Measurements from ENCODE around the gene SP6. TPM values are rescaled to one million over a fixed set of nuclear protein-coding genes. Genes with fewer than 3 reads are reported as not detected.

SP6 gene
- total RNA-seq, 4 donors from 2014 or later, result under 0.01 to 0.71 (median 0.25) TPM

DNA sequence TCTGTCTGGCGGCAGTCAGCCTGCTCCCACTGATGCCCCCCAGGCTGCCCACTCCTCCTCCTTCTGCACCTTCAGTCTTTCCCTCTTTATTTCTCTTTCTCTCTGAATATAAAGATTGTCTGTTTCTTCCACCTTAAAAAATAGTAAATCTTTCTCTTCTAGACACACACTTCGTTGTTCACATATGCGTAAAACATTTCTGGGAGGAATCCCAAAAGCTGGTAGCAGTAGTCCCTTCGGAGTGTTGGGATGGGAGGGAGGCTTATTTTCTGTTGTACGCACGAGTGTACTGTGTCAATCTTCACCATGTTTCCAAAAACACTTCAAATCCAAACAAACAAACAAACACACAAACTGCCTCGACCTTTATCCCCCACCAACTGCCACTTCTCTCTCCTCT, 39.3 kb downstream of the SP6 start:
- Histone ChIP-seq H3K27ac (replicated peaks in 1 of 4) (no peak overlapping the region), H3K27me3 (no peaks in the 10 kb centered on the region), H3K4me1 (peaks cover 0 to 16% (median 0%) of the 10 kb centered on the region in 4 donors), H3K36me3 (peaks cover 0 to 91% (median 83%) of the 10 kb centered on the region in 4 donors), H3K9me3 (no peaks in the 10 kb centered on the region), H3K4me3 (no peak overlapping the region)
- no peak for TF ChIP-seq POLR2AphosphoS5 (IDR thresholded peaks at IDR 0.05)
- TF ChIP-seq, protein P1, sequence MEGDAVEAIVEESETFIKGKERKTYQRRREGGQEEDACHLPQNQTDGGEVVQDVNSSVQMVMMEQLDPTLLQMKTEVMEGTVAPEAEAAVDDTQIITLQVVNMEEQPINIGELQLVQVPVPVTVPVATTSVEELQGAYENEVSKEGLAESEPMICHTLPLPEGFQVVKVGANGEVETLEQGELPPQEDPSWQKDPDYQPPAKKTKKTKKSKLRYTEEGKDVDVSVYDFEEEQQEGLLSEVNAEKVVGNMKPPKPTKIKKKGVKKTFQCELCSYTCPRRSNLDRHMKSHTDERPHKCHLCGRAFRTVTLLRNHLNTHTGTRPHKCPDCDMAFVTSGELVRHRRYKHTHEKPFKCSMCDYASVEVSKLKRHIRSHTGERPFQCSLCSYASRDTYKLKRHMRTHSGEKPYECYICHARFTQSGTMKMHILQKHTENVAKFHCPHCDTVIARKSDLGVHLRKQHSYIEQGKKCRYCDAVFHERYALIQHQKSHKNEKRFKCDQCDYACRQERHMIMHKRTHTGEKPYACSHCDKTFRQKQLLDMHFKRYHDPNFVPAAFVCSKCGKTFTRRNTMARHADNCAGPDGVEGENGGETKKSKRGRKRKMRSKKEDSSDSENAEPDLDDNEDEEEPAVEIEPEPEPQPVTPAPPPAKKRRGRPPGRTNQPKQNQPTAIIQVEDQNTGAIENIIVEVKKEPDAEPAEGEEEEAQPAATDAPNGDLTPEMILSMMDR (IDR thresholded peaks at IDR 0.05), result no peak
- TF ChIP-seq EP300 (IDR thresholded peaks at IDR 0.05), result no peak
- no peak for TF ChIP-seq POLR2A (IDR thresholded peaks at IDR 0.05; ENCODE audit: low read depth)
- intact Hi-C loops (cut with DNase I), result no loop called here
- DNase-seq (ENCODE audit: extremely low spot score), result no peak
- WGBS, result 57% methylated on average over 7 of the region's 7 CpGs

DNA sequence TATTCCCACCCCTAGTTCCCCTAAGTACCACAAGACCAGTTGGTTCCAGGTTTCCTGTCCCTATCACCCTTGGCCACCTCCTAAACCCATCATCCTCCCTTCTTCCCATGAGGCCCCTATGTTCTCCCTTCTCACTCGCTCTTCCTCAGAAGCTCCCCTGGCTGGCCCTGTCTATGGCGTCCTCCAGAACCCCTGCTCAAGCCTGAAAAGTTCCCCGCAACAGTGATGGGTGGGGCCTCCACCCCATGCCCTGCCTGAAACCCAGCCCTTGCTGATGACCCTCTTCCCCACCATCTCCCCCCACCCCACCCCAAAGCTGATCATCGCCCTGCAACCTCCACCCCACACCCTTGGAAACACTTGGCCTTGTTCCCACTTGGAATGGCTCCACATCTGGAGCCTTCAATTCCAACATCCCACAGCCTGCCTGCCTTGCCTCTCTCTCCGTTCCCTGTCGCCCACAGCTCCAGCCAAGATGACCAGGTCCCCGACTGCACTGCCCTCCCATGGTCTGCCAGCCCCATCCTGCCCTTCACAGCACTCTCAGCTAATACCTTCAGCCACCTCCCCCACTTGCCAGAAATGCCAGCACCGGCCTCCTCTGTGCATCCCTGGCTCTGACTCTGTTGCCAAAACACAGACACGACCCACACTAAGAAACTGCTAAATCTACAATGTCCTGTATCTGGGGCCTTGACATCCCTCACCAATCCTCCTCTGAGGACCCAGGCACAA, 39.9 kb downstream of the SP6 start:
- Histone ChIP-seq H3K4me1 (peaks cover 0 to 16% (median 0%) of the 10 kb centered on the region in 4 donors), H3K4me3 (no peak overlapping the region), H3K9me3 (no peaks in the 10 kb centered on the region), H3K27ac (replicated peaks in 1 of 4) (no peak overlapping the region), H3K27me3 (no peaks in the 10 kb centered on the region), H3K36me3 (peaks cover 0 to 84% (median 78%) of the 10 kb centered on the region in 4 donors)
- intact Hi-C loops (cut with DNase I), result no loop called here
- WGBS, result 90% methylated on average over 6 of the region's 9 CpGs
- DNase-seq (ENCODE audit: extremely low spot score), result no peak
- TF ChIP-seq EP300 (IDR thresholded peaks at IDR 0.05) (no peak), POLR2AphosphoS5 (IDR thresholded peaks at IDR 0.05) (no peak), POLR2A (IDR thresholded peaks at IDR 0.05; ENCODE audit: low read depth) (no peak)
- TF ChIP-seq, protein P1 (IDR thresholded peaks at IDR 0.05), result no peak

DNA sequence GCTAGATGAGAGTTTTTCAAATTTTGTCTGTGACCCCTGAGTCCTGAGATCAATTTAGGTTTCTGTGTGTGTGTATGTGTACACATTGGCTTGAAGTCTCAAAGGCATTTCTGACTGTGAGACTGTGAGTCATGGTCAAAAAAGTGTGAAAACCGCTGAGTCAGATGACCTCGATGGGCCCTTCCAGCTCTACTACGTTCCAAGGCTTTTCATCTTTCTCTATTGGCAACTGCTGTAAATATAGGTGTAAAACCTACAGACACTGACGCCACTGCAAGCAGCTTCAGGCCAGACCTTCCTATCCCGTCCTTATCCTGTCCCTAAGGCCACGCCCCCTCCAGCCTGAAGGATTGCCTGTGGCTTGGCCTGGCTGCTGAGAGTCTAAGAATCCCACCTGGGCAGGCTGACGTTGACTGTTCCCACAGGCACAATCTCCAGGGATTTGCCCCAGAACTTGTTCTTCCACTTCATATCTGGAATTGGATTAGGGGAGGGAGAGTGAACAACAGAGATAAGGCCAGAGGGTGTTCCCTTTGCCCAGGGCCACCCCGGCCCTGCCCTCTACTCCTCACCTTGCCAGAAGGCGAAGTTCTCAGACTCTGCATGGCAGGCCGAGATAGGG, 40.7 kb downstream of the SP6 start:
- H3K27ac ChIP-seq (replicated peaks in 1 of 4), result no peak overlapping the region
- WGBS, result 45% methylated on average over 6 of the region's 10 CpGs
- H3K36me3 ChIP-seq, result peaks cover 0 to 77% (median 71%) of the 10 kb centered on the region in 4 donors
- no peaks in the 10 kb centered on the region for H3K9me3 ChIP-seq
- no peak for DNase-seq (ENCODE audit: extremely low spot score)
- TF ChIP-seq, protein P1 (IDR thresholded peaks at IDR 0.05), result no peak
- no peak for TF ChIP-seq EP300 (IDR thresholded peaks at IDR 0.05)
- TF ChIP-seq POLR2A (IDR thresholded peaks at IDR 0.05; ENCODE audit: low read depth), result no peak
- no peak for TF ChIP-seq POLR2AphosphoS5 (IDR thresholded peaks at IDR 0.05)
- H3K27me3 ChIP-seq, result no peaks in the 10 kb centered on the region
- intact Hi-C loops (cut with DNase I), result no loop called here
- no peak overlapping the region for H3K4me3 ChIP-seq
- H3K4me1 ChIP-seq, result peaks cover 0 to 16% (median 0%) of the 10 kb centered on the region in 4 donors

DNA sequence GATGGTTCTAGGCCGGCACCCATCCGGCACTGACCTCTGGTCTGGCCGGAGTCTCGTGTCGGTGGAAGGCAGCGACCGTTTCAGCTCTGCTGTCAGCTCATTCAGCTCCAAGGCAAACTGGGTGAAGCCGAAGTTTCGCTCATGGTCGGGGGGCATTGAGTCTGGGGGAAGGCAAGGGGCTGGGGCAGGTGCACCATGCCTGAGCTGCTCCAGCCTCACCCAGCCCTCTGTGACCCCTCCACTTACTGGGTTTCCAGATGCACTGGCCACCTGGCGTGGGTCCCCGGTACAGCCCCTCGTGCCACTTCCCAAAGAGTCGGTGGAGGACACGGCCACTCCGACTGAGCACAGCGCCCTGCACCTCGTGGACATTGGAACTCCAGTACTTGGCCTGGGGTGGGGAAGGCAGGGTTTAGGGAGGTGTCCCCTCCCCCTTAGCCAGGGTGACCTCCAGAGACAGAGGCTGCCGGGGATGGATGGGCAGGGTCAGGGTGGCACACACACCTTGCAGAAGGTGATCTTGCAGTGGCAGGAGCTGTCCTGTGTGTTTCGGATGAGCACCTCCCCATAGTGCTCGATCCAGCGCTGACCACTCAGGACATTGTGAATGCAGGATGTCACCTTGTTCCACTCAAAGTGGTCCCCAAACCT, 42.0 kb downstream of the SP6 start:
- intact Hi-C loops (cut with DNase I), result loop anchor here (10.0 kb wide), 1 partner anchor 144 kb away; no protein-coding TSS in a partner anchor

More for the DNA sequence above, 42.0 kb downstream of the SP6 start:
- H3K27ac ChIP-seq (replicated peaks in 1 of 4), result no peak overlapping the region
- TF ChIP-seq EP300 (IDR thresholded peaks at IDR 0.05) (no peak), POLR2A (IDR thresholded peaks at IDR 0.05; ENCODE audit: low read depth) (no peak), POLR2AphosphoS5 (IDR thresholded peaks at IDR 0.05) (no peak)
- TF ChIP-seq, protein P1 (IDR thresholded peaks at IDR 0.05), result no peak
- peaks cover 0 to 63% (median 58%) of the 10 kb centered on the region in 4 donors for H3K36me3 ChIP-seq
- no peaks in the 10 kb centered on the region for H3K9me3 ChIP-seq
- no peak for DNase-seq (ENCODE audit: extremely low spot score)
- peaks cover 0 to 16% (median 0%) of the 10 kb centered on the region in 4 donors for H3K4me1 ChIP-seq
- 91% methylated on average over 20 of the region's 22 CpGs for WGBS
- peaks cover 0 to 7% (median 0%) of the 10 kb centered on the region in 4 donors for H3K27me3 ChIP-seq
- no peak overlapping the region for H3K4me3 ChIP-seq

Data from esophagus muscularis mucosa (tissue), 4 donors.